DMS 273 (cell line): ENCODE results near the gene NCAM1.
A peak's percentile ranks its signal among the peaks of the same experiment; 100 is the strongest.

ENCODE experiments used
- DNase-seq: peaks from one replicate; lab custom pipeline; 2025; ENCODE audit not compliant: unreplicated experiment; lab: John Stamatoyannopoulos, UW

NCAM1 gene

DNA sequence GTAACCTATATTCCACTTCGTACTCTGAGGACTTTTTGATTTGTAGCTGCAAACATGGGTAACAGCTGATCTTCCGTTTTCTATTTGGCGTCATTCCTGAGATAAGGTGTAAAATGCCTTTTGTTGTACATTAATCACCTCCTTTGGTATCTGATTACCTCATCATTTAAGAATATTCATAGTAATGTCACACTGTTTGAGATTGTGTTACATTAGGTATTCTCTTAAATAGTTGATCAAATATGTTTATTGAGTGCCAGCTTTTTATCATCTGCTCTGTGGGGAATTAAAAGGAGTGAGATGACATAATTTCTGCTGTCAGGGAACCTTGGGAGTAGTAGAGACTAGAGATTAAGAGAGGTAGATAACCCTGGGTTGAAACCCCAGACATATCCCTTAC, 5.9 kb downstream of the NCAM1 start:
- DNase-seq = peak; percentile 17

DNA sequence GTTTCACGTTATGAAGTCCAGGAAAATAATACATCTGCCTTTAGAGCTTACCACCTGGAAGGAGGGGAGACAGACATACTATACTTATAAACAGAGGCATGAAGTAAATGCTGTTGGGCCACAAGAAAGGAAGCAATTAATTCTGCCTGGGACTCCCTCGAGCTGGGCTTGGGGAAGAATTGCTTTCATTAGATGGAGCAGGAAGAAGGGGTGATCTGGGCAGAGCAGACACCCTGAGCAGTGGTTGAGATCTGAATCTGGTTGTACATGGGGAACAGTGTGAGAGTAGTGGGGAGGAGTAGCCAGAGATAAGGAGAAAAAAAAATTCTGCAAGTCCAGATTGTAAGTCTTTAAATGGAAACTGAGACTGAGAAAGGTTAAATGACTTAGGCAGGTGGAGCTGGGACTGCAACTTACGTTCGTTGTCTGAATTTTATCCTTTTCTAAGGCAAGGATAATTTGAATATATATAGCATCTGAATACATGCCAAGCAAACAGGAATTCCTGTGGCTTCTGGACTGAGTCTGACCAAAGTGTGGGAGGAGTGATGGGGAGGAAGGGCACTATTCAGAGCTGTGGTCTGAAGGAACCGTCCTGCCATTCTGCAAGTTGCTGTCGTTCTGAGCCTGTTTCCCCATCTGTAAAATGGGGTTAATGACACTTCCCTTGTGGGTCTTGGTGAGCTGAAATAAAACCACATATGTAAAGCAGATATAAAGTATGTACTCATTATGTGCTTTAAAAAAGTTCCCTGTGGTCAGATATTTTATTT, 7.9 kb downstream of the NCAM1 start:
- peak; percentile 35 for DNase-seq

DNA sequence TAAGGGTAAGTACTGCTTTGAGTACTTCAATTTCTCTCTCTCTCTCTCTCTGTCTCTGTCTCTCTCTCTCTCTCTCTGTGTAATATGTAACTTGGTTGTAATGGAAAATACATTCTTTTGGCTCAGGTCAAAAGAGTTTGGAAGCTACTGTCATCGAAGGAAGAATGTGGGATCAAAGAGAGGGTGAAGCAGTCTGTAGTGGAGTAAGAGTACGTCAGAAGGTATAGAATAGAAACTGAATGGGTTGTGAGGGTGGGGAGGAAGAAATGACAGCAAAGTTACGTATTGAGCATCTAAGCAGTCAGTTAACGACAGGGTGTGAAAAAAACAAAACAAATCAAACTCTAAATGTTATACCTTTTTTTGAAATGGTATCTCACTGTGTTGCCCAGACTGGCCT, 10.0 kb downstream of the NCAM1 start:
- no peak for DNase-seq

DNA sequence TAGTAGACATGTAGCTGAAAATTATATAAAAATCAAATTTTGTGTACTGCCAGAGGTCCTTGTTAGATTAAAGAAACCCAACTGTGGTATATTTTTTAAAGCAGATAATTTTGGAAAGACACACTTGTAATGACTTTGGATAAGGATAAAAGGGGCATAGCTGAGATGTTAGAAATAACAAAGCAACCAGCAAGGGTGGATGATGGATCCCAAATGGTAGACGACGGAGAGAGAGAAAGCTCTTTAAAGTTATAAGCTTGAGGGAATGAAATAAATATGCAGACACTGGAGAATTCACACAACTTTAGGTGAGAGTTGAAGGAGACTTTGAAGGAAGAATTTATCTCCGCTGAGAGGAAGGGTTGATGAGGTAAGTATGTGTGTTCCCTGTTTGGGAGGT, 10.6 kb downstream of the NCAM1 start:
- no peak for DNase-seq

DNA sequence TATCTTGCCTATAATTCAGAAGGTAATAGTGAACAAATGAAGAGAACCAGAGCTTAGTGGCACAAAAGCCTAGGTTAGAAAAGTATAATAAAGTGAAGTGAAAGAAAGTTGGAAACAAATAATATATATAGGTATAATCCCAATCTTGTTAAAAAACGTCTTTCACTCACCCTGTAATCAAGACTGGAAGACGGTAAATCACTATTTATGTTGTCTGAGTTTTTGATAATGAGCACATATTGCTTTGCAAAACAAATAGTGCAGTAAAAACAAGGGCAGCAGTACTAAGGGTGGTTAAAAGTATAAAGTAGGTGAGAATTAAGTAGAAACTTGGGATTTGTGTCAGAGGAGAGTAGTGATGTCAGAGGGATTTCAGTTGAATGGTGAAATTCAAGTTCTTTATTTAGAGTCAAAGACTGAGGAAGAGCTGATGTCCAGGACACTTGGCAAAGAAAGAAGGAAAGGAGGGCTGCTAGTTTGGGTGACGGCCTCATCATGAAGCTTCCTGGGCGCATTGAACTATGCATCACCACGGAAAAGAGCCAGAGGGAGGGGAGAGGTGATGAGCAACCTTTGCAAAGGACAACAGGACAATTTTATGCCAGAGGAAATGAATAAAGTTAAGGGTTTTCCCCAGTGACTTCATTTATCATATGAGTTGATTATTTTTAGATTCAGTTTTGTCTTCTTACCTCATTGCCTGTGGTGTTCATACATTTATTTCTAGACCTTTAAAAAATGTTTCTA, 11.4 kb downstream of the NCAM1 start:
- DNase-seq = no peak

DNA sequence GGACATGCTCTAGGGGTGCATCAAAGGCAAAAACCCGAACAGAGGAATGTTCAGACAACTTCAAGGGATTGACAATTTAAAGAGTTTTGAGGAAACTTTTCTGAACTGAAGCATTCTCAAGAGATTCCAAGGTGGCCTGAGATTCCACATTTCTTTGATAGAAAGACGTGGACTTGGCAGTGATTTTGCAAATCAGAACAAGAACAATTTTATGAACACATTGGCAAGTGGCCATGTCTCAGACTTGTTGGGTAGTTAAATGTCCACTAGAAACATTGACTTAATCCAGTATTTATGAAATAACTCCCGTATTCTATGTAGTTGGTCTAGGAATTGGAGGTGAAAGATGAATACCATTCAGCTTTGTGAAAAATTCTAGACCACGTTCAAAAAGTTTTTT, 13.8 kb downstream of the NCAM1 start:
- DNase-seq = peak; percentile 43

DNA sequence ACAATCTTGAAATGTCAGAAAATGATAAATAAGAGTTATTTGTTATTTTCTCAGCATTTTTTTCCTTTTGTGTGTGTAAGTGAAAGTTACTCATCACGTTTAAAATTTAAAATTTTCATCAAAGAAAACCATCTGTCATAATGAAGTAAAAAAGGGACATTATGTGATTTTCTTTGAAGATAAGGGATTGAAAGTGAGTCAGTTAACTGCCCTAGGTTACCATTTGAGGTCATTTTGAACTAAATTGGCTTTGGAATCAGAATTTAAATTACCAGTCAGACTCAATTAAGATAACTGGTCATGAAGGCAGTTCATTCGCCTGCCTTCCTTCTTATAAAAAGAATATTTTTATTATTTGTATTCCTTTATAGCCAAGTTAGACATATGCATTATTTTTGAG, 14.3 kb downstream of the NCAM1 start:
- DNase-seq = no peak

DNA sequence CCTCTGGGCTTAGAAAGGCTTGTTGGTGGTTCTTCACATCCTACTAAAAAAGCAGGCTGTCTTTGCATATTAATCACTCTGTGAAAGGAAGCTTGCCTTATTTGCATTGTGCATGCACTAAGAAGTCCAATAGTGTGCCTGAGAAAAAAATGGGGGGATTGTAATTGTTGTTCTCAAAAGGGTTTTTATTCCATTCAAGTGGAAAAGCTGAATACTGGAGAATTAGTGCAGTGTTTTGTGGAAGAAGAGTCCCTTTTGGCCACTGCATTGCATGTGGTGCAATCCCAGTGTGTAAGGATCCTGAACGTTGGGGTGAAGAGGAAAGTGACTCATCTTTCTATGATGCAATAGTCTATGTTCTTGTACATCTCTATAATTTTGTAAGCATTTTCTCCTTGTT, 16.5 kb downstream of the NCAM1 start:
- DNase-seq = peak; percentile 35

DNA sequence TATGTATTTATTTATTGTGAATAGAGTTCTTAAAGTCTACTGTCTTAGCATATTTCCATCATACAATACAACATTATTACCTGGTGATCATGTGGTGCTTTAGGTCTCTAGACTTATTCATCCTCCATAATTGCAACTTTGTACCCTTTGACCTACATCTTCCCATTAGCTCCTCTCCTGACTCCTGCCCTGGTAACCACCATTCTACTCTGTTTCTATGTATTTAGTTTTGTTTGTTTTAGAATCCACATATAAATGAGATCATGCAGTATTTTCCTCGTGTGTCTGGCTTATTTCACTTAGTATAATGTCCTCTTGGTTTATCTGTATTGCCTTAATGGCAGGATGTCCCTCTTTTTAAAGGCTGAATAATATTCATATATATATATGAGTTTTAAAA, 22.7 kb downstream of the NCAM1 start:
- DNase-seq = no peak

DNA sequence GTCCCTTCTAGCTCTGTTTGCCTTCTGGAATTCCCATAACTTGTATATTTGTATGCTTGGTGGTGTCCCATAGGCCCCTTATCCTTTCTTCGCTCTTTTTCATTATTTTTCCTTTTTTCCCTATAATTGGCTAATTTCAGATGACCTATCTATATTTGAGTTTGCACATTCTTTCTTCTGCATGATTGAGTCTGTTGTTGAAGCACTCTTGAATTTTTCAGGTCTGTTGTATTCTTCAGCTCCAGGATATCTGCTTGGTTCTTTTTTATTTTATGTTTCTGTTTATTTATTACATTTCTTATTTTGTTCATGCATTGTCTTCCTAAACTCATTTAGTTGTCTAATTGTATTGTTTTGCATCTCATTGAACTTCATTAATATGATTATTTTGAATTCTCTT, 28.0 kb downstream of the NCAM1 start:
- DNase-seq = no peak

DNA sequence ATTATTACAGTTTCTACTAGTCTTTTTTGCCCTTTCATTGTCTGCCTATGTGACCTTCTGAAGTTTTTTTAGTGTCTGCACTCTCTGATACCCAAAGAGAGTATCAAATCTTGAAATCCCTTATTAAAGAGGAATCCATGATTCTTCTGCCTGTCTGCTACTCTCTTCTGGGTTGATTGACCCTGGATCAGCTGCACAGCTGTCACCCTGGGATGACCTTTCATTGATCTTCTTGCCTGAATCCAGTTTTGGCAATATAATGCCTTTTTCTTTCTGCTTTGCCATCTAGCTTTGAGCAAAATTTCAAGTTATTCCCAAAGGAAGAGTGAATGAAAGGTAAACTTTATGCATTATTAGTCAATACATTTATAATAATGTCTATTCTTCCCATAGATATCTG, 32.6 kb downstream of the NCAM1 start:
- DNase-seq = no peak

DNA sequence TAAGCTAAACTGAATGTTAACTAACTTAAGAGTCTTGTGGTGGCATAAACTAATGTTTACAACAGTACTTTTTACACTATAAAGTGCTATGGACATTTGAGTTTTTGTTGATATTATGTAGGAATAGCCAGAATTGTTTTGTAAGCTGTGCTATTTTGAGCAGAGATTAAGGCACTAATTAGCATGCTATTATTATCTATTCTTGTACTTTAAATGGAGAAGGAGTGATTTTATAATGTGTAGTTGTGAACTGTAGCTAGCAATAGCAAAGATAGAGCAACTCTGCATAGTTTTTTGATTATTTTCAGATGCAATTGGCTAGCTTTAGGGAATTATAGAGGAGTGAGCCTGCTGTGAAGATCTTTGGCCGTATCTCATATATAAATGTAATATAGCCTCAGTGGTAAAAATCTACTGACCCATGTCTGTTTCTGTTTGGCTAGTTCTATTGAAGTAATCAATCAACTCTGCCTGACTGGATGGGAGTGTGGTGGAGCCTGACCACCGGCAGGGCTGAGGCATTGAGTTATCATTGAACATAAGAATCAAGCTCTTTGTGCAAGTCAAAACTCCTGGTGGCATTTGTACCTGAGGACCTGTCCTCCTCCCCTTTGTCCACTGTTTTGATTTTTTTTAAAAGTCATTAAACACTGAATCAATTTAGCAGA, 34.3 kb downstream of the NCAM1 start:
- DNase-seq = no peak

DNA sequence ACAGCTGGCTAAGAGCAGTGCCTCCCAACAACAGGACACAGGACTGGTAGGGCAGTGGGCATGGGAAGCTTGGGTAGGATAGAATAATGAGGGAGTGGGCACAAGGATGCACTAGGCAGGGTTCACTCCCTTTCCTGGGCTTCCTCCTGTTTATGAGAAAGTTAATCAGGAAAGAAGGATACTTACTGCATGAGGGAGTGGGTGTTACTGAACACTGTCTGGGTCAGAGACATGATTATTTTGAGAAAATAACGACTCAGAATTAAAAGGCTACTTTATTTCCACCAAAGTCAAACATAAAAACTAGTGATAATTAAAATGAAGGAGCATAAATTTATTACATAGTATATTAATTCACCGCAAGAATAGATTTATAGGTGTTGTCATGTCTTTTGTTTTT, 35.8 kb downstream of the NCAM1 start:
- peak; percentile 44 for DNase-seq

DNA sequence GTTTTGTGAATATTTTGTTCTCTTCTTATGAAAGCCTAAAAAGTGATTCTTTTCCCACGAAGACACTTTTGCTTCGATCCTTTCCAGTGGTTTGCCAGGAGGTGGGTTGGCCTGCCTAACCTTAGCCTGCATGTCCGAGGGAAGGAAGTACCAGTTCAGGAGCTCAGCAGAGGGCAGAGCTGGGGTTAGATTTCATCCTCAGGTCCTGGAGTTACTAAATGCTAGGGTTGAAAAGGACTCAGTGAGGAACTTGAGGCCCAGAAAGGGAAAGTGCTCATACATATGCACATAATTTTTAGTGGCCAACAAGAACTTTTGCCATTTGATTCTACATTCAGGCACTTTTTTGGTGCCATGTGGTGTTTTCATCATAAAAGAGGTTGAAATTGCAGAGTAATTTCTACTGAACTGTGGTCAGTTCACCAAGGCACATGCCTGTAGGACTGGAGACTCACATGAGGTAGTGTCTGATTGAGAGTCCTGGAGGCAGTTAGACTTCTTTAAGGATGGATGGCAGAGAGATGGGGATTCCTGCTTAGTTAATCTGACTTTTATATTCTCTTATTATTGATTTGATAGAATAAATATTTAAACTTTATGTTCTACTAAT, 36.7 kb downstream of the NCAM1 start:
- peak; percentile 21 for DNase-seq

DNA sequence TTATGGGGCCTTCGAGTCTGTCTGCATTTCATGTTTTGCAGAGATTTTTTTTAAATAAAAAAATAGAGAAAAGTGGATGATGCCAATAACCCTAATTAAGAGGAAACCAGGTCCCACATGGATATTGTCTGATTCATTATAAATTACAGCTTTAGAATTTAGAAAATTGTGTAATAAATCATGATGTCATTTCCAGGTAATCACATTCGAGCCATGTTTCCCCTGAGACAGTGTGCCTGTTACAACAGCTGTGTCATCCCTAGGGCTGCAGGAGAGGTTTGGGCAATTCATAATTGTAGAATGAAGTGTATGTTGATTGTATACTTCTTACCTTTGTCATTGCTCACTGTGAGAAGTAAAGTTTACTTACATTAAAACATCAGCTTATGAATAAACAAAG, 38.3 kb downstream of the NCAM1 start:
- DNase-seq = peak; percentile 32

DNA sequence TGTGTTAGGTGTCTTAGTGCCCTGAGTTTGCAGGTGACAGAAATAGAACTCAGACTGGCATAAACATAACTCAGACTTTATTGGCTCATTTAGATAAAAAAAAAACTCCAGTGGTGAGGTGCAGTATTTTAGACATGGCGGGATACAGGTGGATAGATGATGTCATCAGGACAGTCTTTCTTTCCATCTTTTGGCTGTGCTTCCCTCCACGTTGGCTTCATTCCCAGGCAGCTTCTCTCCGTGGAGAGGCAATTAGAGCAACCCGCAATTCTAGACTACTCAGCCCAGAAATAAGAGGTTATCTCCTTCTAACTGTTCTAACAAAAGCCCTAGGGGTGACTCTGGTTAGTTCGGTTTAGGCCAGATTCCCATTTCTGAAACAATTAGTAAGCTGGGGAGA, 40.5 kb downstream of the NCAM1 start:
- DNase-seq = peak; percentile 62

DNA sequence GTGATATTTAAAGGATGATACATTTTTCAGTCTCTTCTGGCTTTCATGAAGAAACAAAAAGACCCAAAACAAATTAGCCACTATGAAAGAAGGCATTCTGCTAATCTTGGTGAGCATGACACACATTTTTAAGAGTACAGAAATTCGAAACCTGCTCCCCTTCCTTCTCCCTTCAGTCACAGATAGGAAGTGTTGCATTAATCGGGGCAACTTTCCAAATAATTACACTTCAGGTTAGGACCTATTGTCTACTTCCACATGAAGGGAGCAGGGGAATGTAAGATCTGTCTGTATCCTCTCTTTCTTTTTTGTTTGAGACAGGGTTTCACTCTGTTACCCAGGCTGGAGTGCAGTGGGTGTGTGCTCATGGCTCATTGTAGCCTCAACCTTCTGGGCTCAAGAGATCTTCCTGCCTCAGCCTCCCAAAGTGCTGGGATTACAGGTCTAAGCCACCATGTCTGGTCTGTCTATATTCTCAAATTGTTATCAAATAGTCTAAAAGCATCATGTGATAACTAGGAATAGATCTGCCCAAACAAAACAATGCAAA, 45.8 kb downstream of the NCAM1 start:
- peak; percentile 39 for DNase-seq

DNA sequence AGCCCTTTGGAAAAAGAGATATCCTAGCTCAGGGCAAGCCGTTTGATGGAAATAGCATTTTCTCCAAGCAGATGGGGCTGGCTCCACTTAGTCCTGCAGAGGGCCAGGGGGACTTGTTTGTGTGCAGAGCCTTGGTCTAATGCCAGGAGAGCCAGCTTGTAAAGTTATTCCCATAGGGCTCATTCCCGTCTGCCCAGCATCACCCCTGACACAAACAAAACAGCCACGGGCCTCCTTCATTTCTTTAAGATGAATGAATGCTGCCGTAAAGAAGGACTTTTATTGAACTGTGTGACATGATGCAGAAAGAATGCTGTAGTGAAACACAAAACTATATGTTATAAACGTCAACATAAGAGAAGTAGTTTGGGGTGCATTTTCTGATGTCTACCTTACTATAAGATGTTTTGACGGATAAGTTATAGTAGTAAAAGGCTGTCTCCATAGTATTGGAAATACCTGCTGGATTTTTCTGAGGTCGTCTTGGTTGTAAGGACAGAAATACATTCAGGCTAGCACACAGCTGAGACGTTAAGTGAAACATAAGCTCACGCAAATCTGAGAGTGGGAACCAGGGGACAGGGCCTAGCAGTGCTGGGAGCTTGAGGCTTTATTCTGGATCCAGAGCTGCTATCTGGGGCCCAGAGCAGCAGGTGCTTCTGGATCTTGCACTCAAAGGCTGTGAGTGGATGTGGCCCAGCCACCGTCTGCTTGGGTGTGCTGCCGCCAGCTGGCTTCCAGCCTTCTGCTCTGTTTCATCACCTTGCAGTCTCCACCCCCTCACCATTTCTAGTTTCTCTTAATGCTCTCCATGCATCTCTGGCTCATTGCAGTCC, 53.3 kb downstream of the NCAM1 start:
- DNase-seq = peak; percentile 96

DNA sequence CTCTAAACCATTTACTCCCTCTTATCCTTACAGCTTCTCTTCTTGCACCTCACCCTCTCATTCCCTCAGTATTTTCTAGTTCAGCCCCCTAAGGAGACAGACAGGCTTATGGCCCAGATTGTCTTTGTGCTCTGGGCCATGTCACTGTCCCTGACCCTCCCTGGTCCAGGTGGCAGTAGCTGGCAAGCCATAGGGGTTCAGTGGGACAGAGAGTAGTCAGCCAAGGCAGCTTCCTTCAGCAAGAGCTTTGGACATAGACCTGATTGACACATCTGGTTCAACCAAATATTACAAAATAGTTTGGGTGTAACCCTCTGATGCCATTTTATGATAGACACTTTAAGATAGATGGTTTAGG, 53.9 kb downstream of the NCAM1 start:
- DNase-seq = no peak

DNA sequence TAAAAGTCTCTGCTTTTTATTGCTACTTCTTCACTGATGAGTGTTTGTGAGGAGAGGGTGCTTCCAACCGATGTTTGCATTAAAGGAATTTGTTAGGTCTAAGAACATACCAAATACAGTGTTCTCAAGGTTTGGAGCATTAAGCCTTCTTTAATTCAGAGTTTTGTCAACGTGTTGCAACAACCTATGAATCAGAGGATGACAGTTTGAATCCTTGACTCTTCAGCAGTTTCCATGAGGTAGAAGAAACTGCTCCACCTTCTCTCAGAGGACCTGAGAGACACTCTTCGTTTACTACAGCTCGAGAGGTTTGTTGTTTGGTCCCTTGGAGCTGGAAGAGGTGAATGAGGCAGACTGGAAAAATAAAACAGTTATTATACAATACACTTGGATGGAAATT, 55.7 kb downstream of the NCAM1 start:
- DNase-seq = no peak

DNA sequence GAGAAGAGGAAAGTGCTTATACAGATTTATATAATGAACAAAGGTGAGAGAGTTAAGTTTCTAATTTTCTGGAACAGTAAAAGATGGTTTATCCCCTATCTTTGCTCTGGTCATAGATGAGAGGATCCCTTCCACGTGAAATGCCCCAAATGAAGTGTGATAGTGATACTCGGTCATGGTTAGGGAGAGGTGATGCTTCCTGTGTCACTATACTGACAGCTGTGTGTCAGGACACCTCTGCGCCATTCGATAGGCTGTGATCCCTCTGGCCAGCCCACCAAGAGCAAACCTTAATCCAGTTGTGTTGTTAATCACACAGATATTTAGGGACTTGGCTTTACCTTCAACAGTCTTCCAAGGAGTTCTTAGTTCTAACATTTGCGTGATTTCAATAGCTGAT, 57.7 kb downstream of the NCAM1 start:
- DNase-seq = no peak
